Measurements from ENCODE around the gene F5. TPM values are rescaled to one million over a fixed set of nuclear protein-coding genes. Genes with fewer than 3 reads are reported as not detected.

The F5 gene
- total and polyA plus RNA-seq, 10 donors: 1.7 to 34.5 (median 7.4) TPM

DNA sequence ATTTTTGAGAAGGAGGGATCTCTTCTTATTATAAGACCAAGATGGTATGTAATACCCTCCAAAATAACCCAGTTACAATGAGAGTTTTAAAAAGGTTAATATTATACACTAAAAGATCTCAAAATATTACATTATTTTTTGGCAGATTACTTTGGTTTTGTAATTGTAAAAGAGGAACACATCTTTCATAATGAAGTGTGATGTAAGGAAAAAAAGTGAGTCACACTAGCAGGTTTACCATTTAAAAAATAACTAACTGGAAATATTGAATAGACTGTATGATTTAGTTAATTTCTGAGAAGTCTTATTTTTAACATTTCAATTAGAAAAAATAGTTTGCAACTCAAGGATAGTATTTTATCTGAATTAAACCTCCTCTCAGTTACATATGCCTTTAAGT lies 1.1 kb downstream of the F5 start:
- intact Hi-C loops (cut with DNase I; ENCODE audit: low total_unique reads): no loop called here
- H3K9me3 ChIP-seq: no peaks in the 10 kb centered on the region
- H3K27ac ChIP-seq: peak overlapping the region in 5 of 8 donors; percentile 46 to 84 (median 60)
- TF ChIP-seq POLR2A (IDR thresholded peaks at IDR 0.05) (no peak), CTCF (IDR thresholded peaks at IDR 0.05 in 8 of 11, conservative IDR thresholded peaks at IDR 0.05 in 3 of 11) (no peak), POLR2AphosphoS5 (IDR thresholded peaks at IDR 0.05) (no peak)
- H3K4me3 ChIP-seq: peak overlapping the region in 4 of 8 donors; percentile 5 to 57 (median 17)
- no peak for DNase-seq
- peaks cover 0 to 28% (median 5%) of the 10 kb centered on the region in 6 donors for H3K4me1 ChIP-seq
- no peaks in the 10 kb centered on the region for H3K36me3 ChIP-seq
- peaks cover 0 to 58% (median 10%) of the 10 kb centered on the region in 7 donors for H3K27me3 ChIP-seq (replicated peaks in 1 of 7)

DNA sequence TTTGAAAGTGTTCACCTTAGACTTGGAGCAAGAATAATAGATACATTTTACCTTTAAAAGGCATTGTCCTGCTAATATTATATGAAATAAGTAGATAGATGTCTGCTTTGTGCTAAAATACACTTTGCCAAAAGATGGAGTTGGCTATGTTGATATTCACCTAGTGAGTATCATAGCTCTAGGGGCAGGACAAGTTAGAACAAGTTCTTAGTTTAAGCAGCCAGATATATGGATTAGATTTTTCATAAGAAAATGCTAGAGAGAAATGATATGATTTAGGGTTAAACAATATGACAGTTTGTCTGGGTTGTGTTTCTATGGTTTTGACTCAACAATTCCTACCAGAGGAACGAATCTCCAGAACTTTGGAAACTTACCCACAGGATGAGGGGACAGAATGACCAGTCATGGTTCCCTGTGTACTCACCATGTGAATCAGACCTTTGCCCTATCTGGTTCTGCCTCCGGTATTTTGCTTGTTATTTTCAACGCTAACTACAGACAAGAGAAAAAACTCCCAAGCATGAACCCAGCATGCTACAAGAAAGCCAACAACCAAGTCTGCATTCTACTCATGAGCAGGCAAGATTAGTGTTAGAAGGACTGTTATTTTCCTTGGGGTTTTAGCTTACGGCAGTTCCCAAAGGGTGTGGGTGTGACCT lies 1.7 kb downstream of the F5 start:
- TF ChIP-seq CTCF (IDR thresholded peaks at IDR 0.05 in 8 of 11, conservative IDR thresholded peaks at IDR 0.05 in 3 of 11) (no peak), POLR2AphosphoS5 (IDR thresholded peaks at IDR 0.05) (no peak), POLR2A (IDR thresholded peaks at IDR 0.05) (no peak)
- Histone ChIP-seq H3K27me3 (replicated peaks in 1 of 7) (peaks cover 0 to 59% (median 10%) of the 10 kb centered on the region in 7 donors), H3K9me3 (no peaks in the 10 kb centered on the region), H3K36me3 (no peaks in the 10 kb centered on the region), H3K27ac (peak overlapping the region in 5 of 8 donors; percentile 46 to 84 (median 60)), H3K4me3 (peak overlapping the region in 3 of 8 donors; percentile 5 to 57 (median 14)), H3K4me1 (peaks cover 0 to 28% (median 5%) of the 10 kb centered on the region in 6 donors)
- 47 to 74% (median 54%) methylated on average over 4 of the region's 4 CpGs for whole genome bisulfite sequencing, 5 donors
- intact Hi-C loops (cut with DNase I; ENCODE audit: low total_unique reads): no loop called here
- DNase-seq: no peak

- Histone ChIP-seq H3K4me1 (no peaks in the 10 kb centered on the region), H3K27ac (no peak overlapping the region), H3K27me3 (replicated peaks in 1 of 7) (peaks cover 0 to 27% (median 0%) of the 10 kb centered on the region in 7 donors), H3K4me3 (no peak overlapping the region), H3K9me3 (no peaks in the 10 kb centered on the region), H3K36me3 (peaks cover 0 to 5% (median 0%) of the 10 kb centered on the region in 6 donors)
- DNase-seq: no peak
- 73 to 90% (median 82%) methylated on average over 5 of the region's 5 CpGs for whole genome bisulfite sequencing, 5 donors
- no peak for TF ChIP-seq CTCF (IDR thresholded peaks at IDR 0.05 in 8 of 11, conservative IDR thresholded peaks at IDR 0.05 in 3 of 11)
- TF ChIP-seq POLR2AphosphoS5 (IDR thresholded peaks at IDR 0.05): no peak
- TF ChIP-seq POLR2A (IDR thresholded peaks at IDR 0.05): no peak
- intact Hi-C loops (cut with DNase I; ENCODE audit: low total_unique reads): no loop called here
Observed at GRCh38 chr1:169577981-169578738, 8.1 kb downstream of the F5 start.

DNA sequence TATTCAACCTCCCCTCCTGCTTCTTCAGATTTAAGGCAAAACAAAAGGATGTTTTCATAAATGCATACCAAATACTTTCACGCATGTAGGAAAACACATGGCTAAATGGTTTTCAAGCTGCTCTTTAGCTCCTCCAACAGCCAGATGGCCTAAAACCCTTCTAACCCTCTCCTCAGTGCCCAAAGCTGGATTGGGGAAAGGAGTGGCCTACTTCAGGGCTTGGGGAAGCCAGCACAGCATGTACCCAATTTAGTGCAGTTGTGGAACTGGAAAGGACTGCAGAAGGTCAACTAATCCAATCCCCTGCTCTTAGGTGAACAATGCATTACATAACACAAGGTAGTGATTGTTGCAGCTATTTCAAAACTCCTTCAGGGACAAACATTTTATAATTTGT lies 9.3 kb downstream of the F5 start:
- H3K36me3 ChIP-seq: peaks cover 0 to 5% (median 0%) of the 10 kb centered on the region in 6 donors
- H3K4me3 ChIP-seq: no peak overlapping the region
- H3K4me1 ChIP-seq: no peaks in the 10 kb centered on the region
- intact Hi-C loops (cut with DNase I; ENCODE audit: low total_unique reads): no loop called here
- H3K27me3 ChIP-seq (replicated peaks in 1 of 7): peaks cover 0 to 22% (median 0%) of the 10 kb centered on the region in 7 donors
- H3K9me3 ChIP-seq: no peaks in the 10 kb centered on the region
- 81 to 100% (median 92%) methylated on average over 1 of the region's 1 CpG for WGBS, 5 donors
- TF ChIP-seq CTCF (IDR thresholded peaks at IDR 0.05 in 8 of 11, conservative IDR thresholded peaks at IDR 0.05 in 3 of 11) (no peak), POLR2A (IDR thresholded peaks at IDR 0.05) (no peak), POLR2AphosphoS5 (IDR thresholded peaks at IDR 0.05) (no peak)
- DNase-seq: no peak
- H3K27ac ChIP-seq: no peak overlapping the region

Measured in spleen (tissue), 11 donors.